Measurements from ENCODE around the gene NOS1AP.

Gene NOS1AP

DNA sequence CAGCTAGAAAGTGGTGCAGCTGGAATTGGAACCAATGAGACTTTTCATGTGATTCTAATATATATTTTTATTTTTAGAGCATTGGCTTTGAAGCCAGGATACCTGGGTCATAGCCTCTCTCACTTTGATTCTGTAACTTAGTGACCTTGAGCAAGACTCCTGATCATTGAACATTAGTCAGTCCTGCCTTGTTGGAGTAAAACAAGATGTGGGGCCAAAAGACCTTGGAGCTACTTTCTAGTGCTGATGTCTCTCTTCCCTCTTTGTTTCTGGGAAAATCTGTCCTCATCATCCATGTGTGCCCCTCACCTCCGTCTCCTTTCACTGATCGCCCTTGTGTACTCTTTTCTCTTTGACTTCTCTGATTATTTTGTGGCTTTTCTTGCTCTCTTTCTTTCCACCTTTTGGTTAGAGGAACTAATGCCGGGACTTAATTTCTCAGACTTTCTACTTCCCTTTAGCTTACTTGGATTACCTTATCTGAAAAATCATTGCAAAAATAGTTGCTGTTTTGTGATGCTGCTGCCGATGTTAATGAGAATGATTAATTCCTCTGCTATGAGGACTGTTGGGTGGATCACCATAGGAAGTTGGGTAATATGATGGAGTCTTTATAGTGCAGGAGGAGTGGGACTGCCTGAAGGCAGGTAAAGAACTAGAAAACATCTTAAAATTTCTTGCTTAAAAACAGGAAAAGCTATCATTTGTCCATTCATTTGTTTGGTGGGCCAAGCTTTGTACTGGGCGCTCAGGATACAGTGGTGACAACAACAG is 72.0 kb downstream of the NOS1AP start:
- no peak for DNase-seq

DNA sequence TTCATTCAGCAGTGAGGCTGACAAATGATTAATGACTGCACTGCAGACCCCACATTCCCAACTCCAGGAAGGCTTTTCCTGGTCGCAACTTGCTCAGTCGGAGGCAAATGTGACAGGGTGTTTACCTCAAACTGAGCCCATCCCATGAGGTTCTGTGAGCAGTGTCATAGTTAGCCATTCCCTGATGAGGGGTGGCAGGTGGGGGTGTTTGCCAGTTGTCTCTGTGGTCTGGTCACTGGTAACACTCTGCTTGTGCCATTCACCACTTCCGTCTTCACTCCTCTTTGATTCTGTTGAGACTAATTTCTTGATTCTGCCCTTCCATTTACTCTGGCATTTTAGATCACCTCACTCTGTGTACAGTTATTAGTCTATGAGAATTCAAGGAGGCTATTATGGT is 73.5 kb downstream of the NOS1AP start:
- DNase-seq: no peak

DNA sequence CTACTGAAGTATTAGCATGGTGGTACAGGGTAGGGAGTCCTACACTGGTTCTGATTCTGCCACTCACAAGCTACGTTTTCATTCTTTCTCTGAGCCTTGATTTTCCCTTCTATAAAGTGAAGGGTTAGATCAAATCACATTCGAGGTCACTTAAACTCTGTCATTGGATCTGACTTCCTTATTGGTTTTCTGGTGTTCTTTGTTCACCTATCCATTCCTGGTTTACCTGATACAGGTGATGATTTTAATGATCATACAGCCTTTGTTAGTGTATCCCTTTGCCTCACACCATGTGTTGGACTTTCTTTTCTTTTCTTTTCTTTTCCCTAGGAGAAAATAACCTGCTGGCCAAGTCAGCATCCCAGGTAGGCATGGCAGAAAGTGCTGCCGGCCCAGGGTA is 74.8 kb downstream of the NOS1AP start:
- DNase-seq: no peak

DNA sequence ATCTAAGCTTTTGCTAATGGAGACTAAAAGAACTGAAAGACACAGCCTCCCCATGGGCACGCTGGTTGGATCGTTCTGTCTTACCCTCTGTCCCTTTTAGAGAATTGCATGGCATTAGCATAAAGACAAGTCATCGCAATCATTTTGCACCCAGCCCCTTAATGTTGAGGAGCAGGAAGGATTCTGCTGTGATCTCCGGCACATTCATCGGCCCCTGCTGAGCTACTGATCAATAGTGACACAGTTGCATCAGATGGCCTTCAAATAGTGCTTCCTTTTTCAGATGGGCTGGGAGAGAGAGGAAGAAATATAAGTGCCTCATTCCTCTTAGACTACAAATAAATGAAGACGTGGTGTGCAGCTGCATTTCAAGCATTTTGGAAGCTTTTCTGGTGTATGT is 75.4 kb downstream of the NOS1AP start:
- no peak for DNase-seq

DNA sequence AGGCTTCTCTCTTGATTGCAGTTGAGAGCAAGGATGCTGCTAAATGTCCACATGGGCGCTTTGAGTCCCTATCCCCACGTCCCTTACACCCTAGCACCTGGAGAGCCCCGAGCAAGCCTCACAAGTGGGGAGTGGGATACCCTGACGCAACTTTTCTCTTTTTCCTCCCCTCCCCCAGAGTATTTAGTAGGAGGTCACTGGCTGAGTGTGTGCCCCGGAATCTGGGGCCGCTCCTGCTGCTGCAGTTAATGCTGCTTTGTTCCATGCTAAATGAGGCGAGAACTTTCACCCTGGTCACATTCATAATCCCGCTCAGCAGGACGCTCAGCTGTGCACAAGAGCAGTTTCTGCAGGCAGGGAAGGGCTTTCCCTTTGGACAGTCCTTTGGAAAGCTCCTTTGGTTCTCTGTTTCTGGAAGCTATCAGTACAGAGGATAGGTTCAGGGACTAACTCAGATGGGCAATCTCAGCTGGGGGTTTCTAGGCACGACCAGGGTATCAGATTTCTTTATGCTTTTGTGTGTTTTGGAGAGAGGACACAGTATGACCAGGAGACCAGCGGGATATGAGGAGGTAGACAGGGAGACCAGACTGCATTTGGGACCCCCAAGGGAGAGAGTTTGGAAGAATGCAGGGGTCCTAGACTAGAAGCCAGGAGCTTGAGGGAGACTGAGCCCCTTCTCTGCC is 75.9 kb downstream of the NOS1AP start:
- DNase-seq: no peak

DNA sequence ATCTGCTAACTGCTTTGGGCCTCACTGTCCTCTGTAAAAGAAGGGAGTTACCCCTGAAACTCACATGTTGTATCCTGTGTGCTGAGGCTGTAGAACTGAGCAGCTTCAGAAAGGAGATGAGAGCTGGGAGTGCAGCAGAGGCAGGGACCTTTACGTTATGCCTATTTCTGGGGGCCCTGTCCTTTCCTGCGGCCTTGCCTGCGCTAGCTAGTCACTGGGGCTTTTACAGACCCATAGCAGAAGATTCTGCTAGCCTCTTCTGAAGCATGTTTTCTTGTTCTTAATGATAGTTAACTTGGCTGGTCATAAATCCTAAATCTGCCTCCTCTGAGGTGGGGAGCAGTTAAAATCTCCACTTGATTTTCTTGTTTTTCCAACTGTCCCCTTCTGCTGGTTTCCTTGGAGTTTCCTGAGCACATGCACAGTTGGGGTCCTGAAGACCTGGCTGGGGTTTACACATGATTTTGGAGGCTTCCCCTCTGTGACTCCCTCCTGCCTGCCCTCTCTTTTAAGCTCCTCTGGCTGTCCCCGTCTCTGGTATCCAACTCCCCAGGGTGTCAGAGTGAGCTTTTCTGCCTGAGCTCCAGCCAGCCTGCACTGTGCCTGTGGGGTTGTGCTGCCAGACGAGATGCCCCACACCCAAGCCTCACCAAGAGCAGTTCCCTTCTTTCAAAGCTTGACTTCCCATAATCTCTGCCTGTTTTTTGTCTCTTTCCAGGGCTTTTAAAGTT is 76.6 kb downstream of the NOS1AP start:
- no peak for DNase-seq

DNA sequence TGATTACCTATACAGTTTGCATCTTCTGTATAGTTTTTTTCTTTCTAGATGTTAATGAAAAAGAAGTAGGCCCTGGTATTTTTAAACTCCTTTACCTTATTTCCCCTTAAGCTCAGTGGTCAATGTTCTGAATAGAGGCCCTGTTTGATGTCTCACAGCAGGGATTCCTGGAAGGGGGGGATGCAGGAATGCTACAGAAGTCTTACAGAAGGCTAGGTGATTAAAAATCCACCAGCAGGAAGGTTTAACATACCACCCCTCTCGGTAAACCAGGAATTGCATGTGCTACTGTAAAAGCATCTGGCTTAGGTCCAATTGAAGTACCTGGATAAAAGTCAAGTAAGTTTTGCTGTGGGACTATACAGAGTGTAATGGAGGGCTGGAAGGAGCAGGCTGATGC is 78.3 kb downstream of the NOS1AP start:
- DNase-seq: no peak

DNA sequence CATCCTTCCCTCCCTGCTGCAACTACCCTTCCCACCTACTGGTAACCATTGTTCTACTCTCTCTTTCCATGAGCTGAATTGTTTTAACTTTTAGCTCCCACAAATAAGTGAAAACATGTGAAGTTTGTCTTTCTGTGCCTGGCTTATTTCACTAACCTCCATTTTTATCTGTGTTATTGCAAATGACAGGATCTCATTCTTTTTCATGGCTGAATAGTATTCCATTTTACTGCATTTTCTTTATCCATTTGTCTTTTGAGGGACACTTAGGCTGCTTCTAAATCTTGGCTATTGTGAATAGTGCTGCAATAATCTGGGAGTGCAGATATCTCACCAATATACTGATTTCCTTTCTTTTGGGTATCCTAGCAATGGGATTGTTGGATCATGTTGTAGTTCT is 80.6 kb downstream of the NOS1AP start:
- no peak for DNase-seq

DNA sequence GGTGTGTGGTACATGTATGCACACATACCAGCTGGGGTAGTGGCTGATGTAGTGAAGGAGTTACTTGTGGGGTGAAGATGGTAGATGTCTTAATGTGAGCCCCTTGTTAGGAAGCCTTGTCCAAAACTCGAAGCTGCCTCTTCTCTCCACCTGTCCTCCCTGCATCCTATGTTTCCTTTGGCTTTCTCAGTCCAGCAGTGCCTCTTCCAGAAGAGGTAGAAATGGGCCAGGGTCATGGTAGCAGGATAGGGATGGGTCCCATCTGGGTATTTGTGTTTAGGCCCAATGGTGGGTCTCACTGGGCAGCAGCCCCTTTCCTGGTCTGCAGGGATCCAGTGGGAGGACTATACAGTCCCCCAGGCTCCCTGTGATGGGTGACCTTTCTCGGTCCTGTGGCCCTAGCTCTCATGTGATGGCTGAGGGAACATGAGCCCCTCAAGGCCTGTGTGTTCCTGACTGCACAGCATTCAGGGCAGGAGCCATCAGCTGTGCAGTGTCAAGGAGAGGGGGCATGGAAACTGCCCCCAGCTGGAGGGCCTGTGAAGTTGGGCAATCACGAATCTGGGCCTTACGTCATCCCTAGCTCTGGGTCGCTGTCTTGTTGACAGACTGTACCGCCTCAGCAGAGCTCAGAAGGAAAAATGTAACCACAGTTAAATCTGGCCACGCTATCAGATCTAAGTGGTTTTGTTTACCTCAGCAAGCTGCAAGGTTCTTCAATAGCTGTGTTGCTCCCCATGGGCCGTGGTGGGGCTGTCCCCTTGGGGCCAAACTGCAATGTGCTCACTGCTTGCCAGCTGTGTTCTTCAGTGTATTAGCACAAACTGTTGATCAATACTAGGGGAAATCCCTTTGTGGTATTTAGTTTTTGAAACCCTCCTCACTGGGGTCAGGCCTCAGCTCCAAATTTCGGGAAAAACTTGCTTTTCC is 82.7 kb downstream of the NOS1AP start:
- DNase-seq: peak; percentile 17

DNA sequence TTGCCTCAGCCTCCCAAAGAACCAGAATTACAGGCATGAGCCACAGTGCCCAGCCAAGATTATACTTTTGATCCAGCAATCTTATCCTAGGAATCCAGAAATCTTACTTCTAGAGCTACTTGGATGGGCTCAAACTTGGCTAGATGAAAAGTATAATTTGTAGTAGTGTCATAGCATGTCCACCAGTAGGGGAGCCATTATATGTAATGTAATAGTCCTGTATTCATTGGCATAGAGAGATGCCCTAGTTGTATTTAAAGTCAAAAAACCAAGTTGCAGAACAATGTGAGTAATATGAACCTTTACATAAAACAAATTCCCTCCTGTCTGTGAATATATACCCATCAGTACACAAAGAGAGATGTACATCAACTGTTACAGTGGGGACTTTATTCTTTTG is 83.9 kb downstream of the NOS1AP start:
- DNase-seq: no peak

DNA sequence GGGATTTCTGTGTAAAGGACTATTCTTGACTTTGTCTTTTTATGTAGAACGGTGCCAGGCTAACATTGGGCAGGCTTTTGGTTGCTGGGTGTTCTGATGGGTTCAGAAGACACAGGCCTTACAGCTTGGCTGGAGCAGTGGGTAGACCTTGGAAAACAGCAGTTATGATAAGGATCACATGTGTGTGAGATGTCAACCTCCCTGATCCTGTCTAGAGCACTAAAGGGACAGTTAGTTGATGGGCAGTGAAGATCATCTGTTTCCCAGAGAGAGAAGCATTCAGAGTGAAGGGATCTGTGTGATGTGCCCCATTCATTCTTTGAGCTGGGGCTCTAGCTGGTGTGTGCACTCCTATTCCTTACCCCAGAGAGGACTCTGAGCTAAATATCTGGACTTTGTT is 88.0 kb downstream of the NOS1AP start:
- no peak for DNase-seq

DNA sequence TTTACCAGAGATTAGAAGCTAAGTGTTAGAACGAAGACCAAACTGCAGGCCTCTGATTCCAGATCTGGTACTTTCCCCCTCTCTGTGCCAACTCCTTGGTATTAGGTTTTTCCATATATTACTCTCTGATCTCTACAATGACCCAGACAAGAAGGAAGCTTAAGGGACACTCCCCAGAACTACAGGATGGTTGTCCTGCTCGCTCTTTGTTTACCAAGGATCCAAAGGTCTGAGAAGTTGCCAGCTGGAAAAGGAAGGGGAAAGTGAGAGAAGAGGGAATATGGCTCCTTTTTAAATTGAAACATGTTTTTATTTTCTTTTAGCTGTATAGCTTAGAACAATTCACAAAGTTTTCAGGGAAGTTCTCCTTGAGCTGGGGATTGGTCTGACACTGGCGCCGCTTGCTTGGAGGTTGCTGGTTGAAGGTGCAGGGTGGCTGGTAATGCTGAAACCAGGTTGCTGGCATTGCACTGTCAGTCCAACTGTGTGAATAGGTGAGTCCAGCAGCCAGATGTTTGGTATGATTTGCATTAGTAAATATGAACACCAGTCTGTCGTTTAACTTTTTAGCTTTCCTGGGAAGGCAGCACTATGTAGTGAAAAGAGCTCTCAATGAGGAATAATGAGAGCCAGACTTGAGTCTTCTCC is 89.3 kb downstream of the NOS1AP start:
- no peak for DNase-seq

DNA sequence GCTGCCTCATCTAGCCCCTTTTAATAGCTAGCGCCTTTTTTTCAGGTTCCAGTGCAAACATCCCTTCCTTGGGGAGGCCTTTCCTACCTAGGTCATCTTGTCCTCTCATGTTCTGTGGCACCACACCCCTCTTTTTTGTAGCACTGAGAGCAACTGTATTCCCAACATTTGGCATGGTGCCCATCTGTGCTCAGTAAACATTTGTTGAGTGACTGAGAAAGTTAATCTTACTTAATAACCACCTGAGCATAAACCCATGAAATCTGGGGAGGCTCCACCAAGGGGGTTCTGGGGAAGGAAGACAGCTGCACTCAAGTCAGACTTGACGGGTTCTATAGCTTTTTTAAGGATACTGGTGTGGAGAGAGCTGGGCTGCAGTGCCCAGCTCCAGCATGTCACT is 90.0 kb downstream of the NOS1AP start:
- DNase-seq: no peak

DNA sequence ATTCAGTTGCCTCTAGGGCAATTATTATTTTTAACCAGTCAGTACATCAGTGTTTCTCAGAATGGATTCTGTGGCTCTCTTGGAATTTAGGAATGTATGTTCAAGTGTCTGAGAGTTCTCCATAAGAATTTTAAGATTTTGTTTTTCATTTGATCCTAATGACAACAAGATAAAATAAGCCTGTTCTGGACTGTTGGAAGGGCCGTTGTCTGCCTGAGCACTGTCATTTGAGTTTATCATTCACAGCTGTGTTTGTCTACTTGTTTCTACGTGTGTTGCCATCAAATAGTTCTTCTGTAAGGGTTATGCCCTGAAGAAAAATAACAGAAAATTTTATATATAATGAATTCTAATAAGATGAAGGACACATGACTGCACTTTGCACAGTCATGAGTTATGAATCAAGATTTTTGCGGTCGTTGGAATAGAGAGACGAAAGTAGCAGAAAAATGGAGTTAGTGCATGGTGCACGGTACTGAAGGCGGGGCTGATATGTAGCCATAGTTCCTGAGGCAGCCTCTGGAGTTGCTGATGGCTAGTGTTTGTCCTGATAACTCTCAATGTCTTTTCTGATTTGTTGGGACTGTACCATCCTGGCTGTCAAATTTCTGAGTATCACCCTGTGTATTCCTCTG is 92.5 kb downstream of the NOS1AP start:
- no peak for DNase-seq

DNA sequence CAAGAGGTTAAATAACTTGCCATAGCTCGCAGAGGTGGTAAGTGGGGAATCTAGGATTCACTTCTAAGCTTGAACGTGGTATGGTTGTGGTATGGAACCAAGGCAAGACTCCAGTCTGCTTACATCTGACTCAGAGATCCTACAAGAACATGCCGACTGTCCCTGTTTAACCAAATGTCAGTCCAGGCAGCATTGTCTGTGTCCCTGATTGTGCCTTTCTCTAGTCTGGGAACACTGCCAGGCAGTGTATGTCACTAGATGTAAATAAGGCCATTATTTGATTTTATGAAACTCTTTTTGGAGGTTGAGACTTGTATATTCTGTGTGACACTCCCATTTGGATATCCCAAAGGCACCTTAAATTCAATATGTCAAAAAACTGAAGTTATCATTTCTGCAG is 96.0 kb downstream of the NOS1AP start:
- DNase-seq: no peak

DNA sequence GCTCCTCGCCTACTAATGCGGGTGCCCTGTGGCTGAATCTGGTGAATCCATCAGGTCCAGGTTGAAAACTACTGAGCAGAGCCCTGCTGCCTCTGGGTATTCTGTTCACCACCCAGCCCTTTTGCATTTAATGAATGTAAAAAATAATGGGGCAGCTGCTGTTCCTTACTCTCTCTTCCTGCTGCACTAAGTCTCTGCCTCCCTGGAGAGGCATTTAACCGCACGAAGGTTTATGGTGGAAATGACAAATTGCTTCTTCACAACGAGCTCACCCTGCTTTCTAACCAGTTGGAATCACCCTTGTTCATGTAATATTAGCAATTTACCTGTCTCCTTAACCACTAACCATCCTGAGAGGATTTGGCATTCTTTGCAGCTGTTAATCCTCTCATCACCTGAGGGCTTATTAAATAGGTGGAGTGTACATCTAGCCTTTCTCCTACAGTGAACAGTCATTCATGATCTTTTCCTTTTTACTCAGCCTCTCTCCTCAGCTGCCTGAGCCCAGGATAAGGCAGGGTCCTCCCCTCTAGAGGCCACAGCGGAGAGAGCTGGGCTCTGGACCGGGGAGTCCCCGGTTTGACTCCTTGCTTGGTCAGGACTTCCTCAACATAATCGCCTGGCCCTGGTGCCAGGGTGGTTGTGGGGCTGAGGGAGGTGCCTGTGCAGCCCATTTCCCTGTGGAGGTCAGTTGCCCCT is 97.6 kb downstream of the NOS1AP start:
- no peak for DNase-seq

DNA sequence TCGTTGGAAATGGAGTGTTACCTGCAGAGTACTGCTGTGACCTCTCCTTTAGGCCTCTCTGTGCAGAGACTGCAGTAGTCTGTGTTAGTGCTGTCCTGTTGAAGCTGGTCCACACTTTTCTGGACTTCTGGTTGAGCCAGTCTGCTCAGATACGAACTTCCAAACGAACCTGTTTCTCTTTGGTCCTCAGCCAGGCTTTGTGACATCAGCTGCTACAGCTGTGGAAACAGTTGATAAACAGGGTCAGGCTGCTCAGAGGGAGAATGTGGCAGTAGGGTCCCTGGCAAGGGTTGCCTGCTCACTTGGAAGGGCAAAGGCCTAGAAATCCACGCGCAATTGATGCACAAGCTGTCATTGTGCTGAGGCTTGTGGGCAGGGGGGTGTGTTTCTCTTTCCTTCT is 98.8 kb downstream of the NOS1AP start:
- no peak for DNase-seq

DNA sequence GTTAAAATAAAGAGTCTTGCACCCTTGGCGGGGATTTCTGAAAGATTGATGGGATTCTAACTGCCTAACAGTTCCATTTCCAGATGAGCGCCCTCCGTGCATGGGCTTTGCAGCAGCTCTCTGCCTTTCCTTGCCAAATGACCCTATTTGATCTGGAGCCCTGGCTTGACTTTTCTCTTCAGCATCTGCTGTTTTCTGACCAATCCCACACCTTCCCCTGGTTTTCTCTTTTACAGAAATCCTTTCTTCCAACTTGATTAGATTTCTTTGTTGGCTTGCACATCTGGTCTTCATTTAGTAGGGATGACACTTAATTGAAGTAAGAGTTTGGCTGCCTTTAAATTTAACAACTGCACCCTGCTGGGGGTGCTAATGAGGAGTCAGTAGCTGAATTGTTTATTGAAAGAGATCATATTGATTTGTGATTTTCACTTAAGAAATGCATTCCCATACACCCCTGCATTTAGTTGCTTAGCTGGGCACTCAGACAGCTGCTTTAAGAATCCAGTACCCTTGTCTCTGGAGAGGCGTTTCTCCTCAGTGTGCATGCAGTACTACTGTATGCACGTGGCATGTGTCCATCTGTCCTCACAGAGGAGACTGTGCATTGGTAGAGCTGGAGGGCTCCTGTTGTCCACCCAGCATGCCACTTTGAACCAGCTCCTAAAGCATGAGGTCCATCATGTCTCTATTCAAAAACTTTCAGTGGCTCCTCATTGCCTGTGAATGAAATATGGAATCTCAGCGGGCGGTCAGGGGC is 99.7 kb downstream of the NOS1AP start:
- DNase-seq: no peak

DNA sequence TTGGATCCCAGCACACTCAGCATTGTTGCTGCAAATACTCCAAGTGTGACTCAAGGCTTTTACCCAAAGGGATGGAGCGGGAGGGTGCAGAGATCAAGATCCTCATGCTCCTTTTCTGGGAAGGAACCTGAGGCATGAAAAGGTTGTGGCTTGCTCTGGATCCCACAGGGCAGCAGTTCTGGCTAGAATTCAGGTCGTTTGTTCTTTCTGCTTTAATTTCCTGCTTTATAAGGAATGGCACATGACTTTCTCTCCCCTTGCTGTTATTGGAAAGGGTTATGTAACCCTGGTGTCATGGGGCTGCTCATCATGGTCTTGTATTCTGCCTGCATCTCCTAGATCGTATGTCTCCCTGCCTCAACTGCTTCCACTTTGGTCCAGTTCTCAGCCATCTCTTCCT is 101.6 kb downstream of the NOS1AP start:
- DNase-seq: no peak

DNA sequence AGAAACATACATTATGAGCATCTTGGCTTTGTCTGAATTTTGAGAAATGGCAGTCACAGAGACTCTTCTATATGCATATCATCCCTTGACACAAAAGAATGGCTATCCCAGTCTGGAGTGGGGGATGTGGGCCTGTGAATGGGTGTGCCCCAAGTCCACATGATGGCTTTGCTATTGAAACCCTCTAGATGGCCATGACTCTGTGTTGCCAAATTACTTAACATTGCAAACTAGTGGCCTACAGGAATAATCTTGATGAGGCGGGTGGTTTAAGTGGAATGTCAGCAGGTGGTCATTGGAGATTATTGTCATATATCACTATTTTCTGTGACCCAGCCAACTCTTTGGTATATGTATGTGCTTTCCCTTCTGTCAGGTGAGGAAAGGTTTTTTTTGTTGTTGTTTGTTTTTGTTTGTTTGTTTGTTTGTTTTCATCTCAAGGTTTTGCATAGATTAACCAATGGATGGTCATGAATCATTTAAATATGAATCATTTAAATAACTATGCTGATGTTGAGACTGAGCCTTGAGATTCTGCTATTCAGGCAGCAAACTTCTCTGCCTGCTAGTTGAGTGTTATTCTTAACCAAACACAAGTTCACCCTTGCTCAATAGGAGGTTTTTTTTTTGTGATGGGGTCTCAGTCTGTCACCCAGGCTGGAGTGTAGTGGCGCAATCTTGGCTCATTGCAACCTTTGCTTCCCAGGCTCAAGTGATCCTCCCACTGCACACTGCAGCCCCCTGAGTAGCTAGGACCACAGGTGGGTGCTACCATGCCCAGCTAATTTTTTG is 103.0 kb downstream of the NOS1AP start:
- no peak for DNase-seq

All from activated gamma-delta T cell treated with Interleukin-2 at 50 U/mL for 16 hours (primary cell).